ENCODE measurements around the gene VSIG10. TPM values are rescaled to one million over a fixed set of nuclear protein-coding genes. Genes with fewer than 3 reads are reported as not detected.
"Not testable (repeated sequence)": the region's sequence is repeated elsewhere in the genome, so short reads cannot be mapped to it uniquely, and the experiment has no call there.

Gene VSIG10
- total RNA-seq, 1 donor, result 24.5 TPM

DNA sequence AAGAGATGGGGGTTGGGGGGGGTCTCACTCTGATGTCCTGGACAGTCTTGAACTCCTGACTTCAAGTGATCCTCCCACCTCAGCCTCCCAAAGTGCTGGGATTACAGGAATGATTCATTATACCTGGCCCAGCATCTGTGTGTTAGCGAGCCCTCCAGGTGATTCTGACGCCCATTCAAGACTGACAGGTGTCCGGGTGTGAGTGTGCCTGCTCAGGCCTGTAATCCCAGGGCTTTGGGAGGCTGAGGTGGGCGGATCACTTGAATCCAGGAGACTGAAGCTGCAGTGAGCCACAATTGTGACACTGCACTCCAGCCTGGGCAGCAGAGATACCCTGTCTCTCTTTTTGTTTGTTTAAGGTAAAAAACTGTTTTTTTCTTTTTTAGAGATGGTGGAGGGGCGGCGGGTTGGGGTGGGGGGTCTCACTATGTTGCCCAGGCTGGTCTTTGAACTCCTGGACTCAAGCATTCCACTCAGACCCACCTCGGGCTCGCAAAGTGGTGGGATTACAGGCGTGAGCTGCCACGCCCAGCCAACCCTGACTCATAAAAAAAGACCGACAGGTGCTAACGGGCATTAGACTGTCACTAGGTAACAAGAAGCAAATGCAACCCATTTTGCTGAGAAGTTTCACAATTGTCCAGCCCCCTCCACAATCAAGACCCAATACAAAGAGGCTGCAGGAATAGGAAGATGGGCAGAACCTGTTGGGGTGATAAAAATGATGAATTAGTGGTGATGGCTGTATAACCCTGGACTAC, 4.7 kb downstream of the VSIG10 start:
- TF ChIP-seq, protein P1, sequence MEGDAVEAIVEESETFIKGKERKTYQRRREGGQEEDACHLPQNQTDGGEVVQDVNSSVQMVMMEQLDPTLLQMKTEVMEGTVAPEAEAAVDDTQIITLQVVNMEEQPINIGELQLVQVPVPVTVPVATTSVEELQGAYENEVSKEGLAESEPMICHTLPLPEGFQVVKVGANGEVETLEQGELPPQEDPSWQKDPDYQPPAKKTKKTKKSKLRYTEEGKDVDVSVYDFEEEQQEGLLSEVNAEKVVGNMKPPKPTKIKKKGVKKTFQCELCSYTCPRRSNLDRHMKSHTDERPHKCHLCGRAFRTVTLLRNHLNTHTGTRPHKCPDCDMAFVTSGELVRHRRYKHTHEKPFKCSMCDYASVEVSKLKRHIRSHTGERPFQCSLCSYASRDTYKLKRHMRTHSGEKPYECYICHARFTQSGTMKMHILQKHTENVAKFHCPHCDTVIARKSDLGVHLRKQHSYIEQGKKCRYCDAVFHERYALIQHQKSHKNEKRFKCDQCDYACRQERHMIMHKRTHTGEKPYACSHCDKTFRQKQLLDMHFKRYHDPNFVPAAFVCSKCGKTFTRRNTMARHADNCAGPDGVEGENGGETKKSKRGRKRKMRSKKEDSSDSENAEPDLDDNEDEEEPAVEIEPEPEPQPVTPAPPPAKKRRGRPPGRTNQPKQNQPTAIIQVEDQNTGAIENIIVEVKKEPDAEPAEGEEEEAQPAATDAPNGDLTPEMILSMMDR (IDR thresholded peaks at IDR 0.05; ENCODE audit: insufficient read depth, low read length), result no peak

DNA sequence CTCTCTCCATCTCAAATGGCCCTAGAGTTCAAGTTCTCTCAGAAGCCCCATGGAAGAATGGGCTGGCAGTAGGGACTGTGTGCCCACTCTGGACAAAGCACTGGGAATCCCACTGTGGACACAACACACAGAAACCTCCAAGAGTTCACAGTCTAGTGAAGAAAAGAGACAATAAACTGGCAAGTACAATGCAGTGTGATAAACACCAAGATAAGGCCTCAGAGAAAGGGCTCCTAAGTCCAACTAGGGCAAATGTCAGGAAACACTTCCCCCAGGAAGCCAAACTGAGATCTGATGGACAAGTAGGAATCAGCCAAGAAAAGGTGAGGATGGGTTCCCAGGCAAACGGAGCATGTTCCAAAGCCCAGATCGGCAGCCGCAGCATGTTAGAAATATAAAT, 5.4 kb downstream of the VSIG10 start:
- DNase-seq (ENCODE audit: low read depth), result no peak
- no peak overlapping the region for H3K4me3 ChIP-seq (ENCODE audit: low read depth, low read length)
- TF ChIP-seq, protein P1 (IDR thresholded peaks at IDR 0.05; ENCODE audit: insufficient read depth, low read length), result no peak

More for the DNA sequence above, 4.7 kb downstream of the VSIG10 start:
- H3K4me3 ChIP-seq (ENCODE audit: low read depth, low read length), result no peak overlapping the region
- DNase-seq (ENCODE audit: low read depth), result no peak

DNA sequence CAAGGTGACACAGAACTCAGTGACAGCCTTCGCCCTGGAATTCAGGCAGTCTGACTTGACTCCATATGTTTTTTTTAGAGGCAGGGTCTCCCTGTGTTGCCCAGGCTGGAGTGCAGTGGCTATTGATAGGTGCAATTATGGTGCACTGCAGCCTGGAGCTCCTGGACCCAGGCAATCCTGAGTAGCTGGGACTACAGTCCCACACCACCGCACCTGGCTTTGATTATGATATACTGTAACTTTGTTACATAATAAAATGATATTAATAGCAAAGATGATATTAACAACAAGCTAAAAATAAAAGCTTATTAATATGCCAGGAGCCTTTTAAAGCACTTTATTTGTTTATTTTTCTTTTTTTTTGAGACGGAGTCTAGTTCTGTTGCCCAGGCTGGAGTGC, 9.8 kb downstream of the VSIG10 start:
- TF ChIP-seq, protein P1 (IDR thresholded peaks at IDR 0.05; ENCODE audit: insufficient read depth, low read length), result no peak
- H3K4me3 ChIP-seq (ENCODE audit: low read depth, low read length), result no peak overlapping the region
- no peak for DNase-seq (ENCODE audit: low read depth)

DNA sequence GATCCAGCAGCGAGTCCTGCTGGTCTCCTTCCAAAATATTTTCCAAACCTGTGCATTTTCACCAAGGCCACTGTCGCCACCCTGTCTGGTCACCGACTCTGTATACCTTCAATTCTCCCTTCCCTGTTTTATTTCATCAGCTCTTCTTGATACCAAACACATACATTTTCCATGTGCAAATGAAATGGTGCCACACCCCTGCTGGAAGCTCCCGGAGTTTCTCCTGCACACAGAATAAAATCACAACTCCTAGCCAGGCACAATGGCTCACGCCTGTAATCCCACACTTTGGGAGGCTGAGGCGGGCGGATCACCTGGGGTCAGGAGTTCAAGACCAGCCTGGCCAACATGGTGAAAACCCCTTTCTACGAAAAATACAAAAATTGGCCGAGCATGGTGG, 14.0 kb downstream of the VSIG10 start:
- H3K4me3 ChIP-seq (ENCODE audit: low read depth, low read length), result no peak overlapping the region
- DNase-seq (ENCODE audit: low read depth), result no peak
- TF ChIP-seq, protein P1 (IDR thresholded peaks at IDR 0.05; ENCODE audit: insufficient read depth, low read length), result no peak

DNA sequence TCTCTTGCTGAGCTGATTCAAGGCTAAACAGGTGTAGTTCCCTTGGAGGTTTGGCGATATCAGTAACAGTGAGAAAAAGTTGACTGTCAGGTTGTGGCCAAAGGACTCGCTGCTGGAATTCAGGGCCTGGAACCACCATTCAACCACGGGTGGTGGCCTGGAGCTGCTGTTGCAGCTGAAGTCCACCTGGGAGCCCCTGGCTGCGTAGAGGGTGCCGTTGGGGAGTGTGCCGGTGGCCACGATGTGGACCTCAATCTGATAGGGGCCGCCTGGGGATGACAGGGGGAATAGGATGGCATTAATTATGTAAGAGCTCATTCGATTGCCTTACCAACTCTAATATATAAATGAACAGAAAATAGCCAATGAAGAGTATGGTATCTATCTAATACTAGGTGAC, 21.6 kb downstream of the VSIG10 start:
- H3K4me3 ChIP-seq (ENCODE audit: low read depth, low read length), result no peak overlapping the region
- DNase-seq (ENCODE audit: low read depth), result no peak
- TF ChIP-seq, protein P1 (IDR thresholded peaks at IDR 0.05; ENCODE audit: insufficient read depth, low read length), result no peak

DNA sequence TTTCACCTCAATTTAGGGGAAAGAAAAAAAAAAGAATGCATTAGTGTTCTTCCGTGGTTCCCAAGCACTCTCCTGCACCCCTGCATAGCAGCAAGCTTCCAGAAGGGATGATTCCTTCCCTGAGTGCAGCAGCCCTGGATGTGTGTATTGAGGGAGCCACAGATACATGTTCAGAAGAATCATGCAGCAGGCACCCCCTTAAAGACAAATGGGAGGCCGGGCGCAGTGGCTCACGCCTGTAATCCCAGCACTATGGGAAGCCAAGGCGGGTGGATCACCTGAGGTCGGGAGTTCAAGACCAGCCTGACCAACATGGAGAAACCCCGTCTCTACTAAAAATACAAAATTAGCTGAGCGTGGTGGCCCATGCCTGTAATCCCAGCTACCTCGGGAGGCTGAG, 22.3 kb downstream of the VSIG10 start:
- not testable (repeated sequence) for DNase-seq (ENCODE audit: low read depth)

DNA sequence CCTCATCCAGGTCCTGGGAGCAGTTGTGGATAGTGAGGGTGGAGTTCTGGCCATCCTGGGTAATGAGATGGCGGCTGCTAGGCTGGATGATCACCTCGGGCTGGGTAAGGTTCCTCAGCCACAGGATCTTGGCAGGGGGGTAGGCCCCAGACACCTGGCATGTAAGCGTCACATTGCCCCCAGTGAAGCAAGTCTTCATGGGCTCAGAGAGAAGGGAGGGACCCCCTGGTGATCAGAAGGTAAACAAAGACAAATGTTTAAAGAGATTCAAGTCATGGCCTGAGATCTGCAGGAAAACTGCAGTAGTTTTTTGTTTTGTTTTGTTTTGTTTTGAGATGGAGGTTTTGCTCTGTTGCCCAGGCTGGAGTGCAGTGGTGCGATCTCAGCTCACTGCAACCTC, 30.0 kb downstream of the VSIG10 start:
- H3K4me3 ChIP-seq (ENCODE audit: low read depth, low read length), result no peak overlapping the region
- TF ChIP-seq, protein P1 (IDR thresholded peaks at IDR 0.05; ENCODE audit: insufficient read depth, low read length), result no peak
- DNase-seq (ENCODE audit: low read depth), result no peak

More for the DNA sequence above, 22.3 kb downstream of the VSIG10 start:
- H3K4me3 ChIP-seq (ENCODE audit: low read depth, low read length), result not testable (repeated sequence)

Data from fibroblast of the aortic adventitia (primary cell).